Stimulated activated CD4-positive, alpha-beta T cell treated with anti-CD3 and anti-CD28 coated beads, Interleukin-12 subunit alpha, Interleukin-12 subunit beta, amount 100 ng/mL, for 24 hours (primary cell): ENCODE data around the gene POLDIP3.
"Not testable (repeated sequence)": the region's sequence is repeated elsewhere in the genome, so short reads cannot be mapped to it uniquely, and the experiment has no call there.

Experiments used
- DNase-seq, 2 experiments: peaks; one replicate each; pipeline ENCODE4 v3.0.0-alpha.2; 2020; ENCODE audit warnings: low read depth in 2 of 2

Gene POLDIP3

GRCh38 chr22:42560381-42560780 lies 54.3 kb downstream of the POLDIP3 start:
- DNase-seq = no peak

GRCh38 chr22:42553475-42554361 lies 61.0 kb downstream of the POLDIP3 start, which contains the start of gene SERHL2:
SERHL2 (plus strand) TSS chr22:42553956; CDS start chr22:42554021, 65 bp downstream.
- peak; percentile 68 to 86 for DNase-seq

- DNase-seq = not testable (repeated sequence)
Observed at GRCh38 chr22:42552294-42552647, 62.4 kb downstream of the POLDIP3 start.

- DNase-seq = no peak
Observed at GRCh38 chr22:42549331-42550060, 65.2 kb downstream of the POLDIP3 start.

GRCh38 chr22:42548597-42549330 lies 65.9 kb downstream of the POLDIP3 start:
- no peak for DNase-seq

GRCh38 chr22:42548126-42548525 lies 66.6 kb downstream of the POLDIP3 start:
- DNase-seq = not testable (repeated sequence)

- DNase-seq = no peak
Observed at GRCh38 chr22:42547562-42547961, 67.1 kb downstream of the POLDIP3 start.

GRCh38 chr22:42544686-42545085 lies 70.0 kb downstream of the POLDIP3 start:
- DNase-seq = no peak

- DNase-seq = not testable (repeated sequence)
Observed at GRCh38 chr22:42539236-42539771, 75.4 kb downstream of the POLDIP3 start.

GRCh38 chr22:42537199-42537831 lies 77.4 kb downstream of the POLDIP3 start:
- DNase-seq = not testable (repeated sequence)

GRCh38 chr22:42536634-42537033 lies 78.0 kb downstream of the POLDIP3 start:
- DNase-seq = not testable (repeated sequence)

- no peak for DNase-seq
Observed at GRCh38 chr22:42536166-42536565, 78.5 kb downstream of the POLDIP3 start.

GRCh38 chr22:42535082-42535731 lies 79.5 kb downstream of the POLDIP3 start:
- not testable (repeated sequence) for DNase-seq
